IMR-90 (cell line): ENCODE data around the gene FBXL19. TPM values are rescaled to one million over a fixed set of nuclear protein-coding genes. Genes with fewer than 3 reads are reported as not detected.

Experiments used
- ATAC-seq: fragments of 200-7000 bp; cut with Tn5 transposase; 2 replicates; pipeline ENCODE4 v1.9.1; 2020; ENCODE audit warnings: low read depth, mild to moderate bottlenecking, moderate library complexity
- BruUV-seq: library from RNA; stranded (reverse); fragments of 400-500 nt; replicated peaks from 2 replicates; lab custom pipeline; 2021; lab: Mats Ljungman, UMichigan
- CTCF ChIA-PET: fragments of 300-600 bp; formaldehyde crosslinking; extraction: SDS; loops from one replicate; lab custom pipeline; 2021; ENCODE audit warnings: antibody characterized with exemption; lab: Yijun Ruan, JAX
- POLR2A ChIA-PET: fragments of 300-600 bp; sonication (Branson Sonifier 250); formaldehyde crosslinking; loops from one replicate; lab custom pipeline; 2022; ENCODE audit warnings: antibody characterized with exemption; ENCODE audit not compliant: unreplicated experiment; lab: Charles Lee
- DNase-seq: peaks from one replicate; pipeline ENCODE4 v3.0.0; 2013
- H2AFZ ChIP-seq: replicated peaks from 2 replicates; pipeline ENCODE3; 2013; ENCODE audit warnings: low read length, mild to moderate bottlenecking; ENCODE audit not compliant: poor library complexity
- H2AK5ac ChIP-seq: 2 replicates; pipeline ENCODE4 v1.6.1; 2013; ENCODE audit warnings: low read depth, low read length, inconsistent platforms
- H2AK9ac ChIP-seq: replicated peaks from 2 replicates; pipeline ENCODE3; 2013; ENCODE audit warnings: mild to moderate bottlenecking, low read depth, low read length, moderate library complexity; ENCODE audit not compliant: poor library complexity
- H2BK120ac ChIP-seq: 2 replicates; pipeline ENCODE4 v1.6.1; 2013; ENCODE audit warnings: low read depth, low read length, inconsistent platforms
- H2BK15ac ChIP-seq: 3 replicates; pipeline ENCODE4 v1.6.1; 2013; ENCODE audit warnings: low read depth, low read length, inconsistent platforms
- H2BK20ac ChIP-seq: 2 replicates; pipeline ENCODE4 v1.6.1; 2013; ENCODE audit warnings: low read depth, mild to moderate bottlenecking, inconsistent platforms, low read length, moderate library complexity
- H2BK5ac ChIP-seq: 2 replicates; pipeline ENCODE4 v1.6.1; 2013; ENCODE audit warnings: mild to moderate bottlenecking, low read depth, low read length, inconsistent platforms; ENCODE audit not compliant: poor library complexity, severe bottlenecking
- H3K14ac ChIP-seq: replicated peaks from 2 replicates; pipeline ENCODE4 v1.6.1; 2013; ENCODE audit warnings: low read depth, low read length, inconsistent platforms
- H3K18ac ChIP-seq: 2 replicates; pipeline ENCODE4 v1.6.1; 2013; ENCODE audit warnings: low read depth, low read length, control low read depth
- H3K23ac ChIP-seq: 2 replicates; pipeline ENCODE4 v1.6.1; 2013; ENCODE audit warnings: low read depth, low read length, inconsistent platforms
- H3K27ac ChIP-seq: 2 replicates; pipeline ENCODE4 v1.5.1; 2013; ENCODE audit warnings: mild to moderate bottlenecking, control low read depth, low read length; ENCODE audit not compliant: insufficient read depth
- H3K27me3 ChIP-seq: 2 replicates; pipeline ENCODE4 v1.6.1; 2013; ENCODE audit warnings: low read length; ENCODE audit not compliant: control insufficient read depth, insufficient read depth
- H3K36me3 ChIP-seq: 2 replicates; pipeline ENCODE4 v1.6.1; 2013; ENCODE audit warnings: low read length, mixed read lengths; ENCODE audit not compliant: control insufficient read depth, insufficient read depth
- H3K4ac ChIP-seq: 2 replicates; pipeline ENCODE4 v1.6.1; 2013; ENCODE audit warnings: low read depth, low read length, inconsistent platforms
- H3K4me1 ChIP-seq: 2 replicates; pipeline ENCODE4 v1.6.1; 2013; ENCODE audit warnings: low read length, mixed read lengths; ENCODE audit not compliant: control insufficient read depth, insufficient read depth
- H3K4me2 ChIP-seq: 2 replicates; pipeline ENCODE4 v1.6.1; 2013; ENCODE audit warnings: low read depth, mild to moderate bottlenecking, control low read depth, low read length, moderate library complexity
- H3K4me3 ChIP-seq: 2 replicates; pipeline ENCODE4 v1.5.1; 2013; ENCODE audit warnings: low read depth, mild to moderate bottlenecking, control low read depth, low read length, moderate library complexity; ENCODE audit not compliant: insufficient read depth
- H3K56ac ChIP-seq: 2 replicates; pipeline ENCODE4 v1.6.1; 2013; ENCODE audit warnings: low read length, inconsistent platforms; ENCODE audit not compliant: insufficient read depth; ENCODE audit errors: extremely low read depth
- H3K79me1 ChIP-seq, 2 experiments: 2 replicates each; pipeline ENCODE4 v1.6.1; 2013; ENCODE audit warnings: low read length in 2 of 2, inconsistent platforms in 1 of 2, low read depth in 1 of 2
- H3K9ac ChIP-seq: 2 replicates; pipeline ENCODE4 v1.6.1; 2013; ENCODE audit warnings: low read depth, low read length, control low read depth
- H3K9me1 ChIP-seq: 2 replicates; pipeline ENCODE4 v1.6.1; 2013; ENCODE audit warnings: low read length, inconsistent platforms; ENCODE audit not compliant: insufficient read depth
- H3K9me3 ChIP-seq: 2 replicates; pipeline ENCODE4 v1.6.1; 2013; ENCODE audit warnings: low read length; ENCODE audit not compliant: control insufficient read depth, insufficient read depth
- H4K20me1 ChIP-seq: 2 replicates; pipeline ENCODE4 v1.6.1; 2013; ENCODE audit warnings: low read length, inconsistent platforms; ENCODE audit not compliant: insufficient read depth
- H4K5ac ChIP-seq: 2 replicates; pipeline ENCODE4 v1.6.1; 2013; ENCODE audit warnings: mild to moderate bottlenecking, low read depth, low read length, control low read depth
- H4K8ac ChIP-seq, 2 experiments: 2 replicates each; pipeline ENCODE4 v1.6.1; 2013; ENCODE audit warnings: low read depth in 2 of 2, low read length in 2 of 2, control low read depth in 1 of 2, inconsistent platforms in 1 of 2
- H4K91ac ChIP-seq: 2 replicates; pipeline ENCODE4 v1.6.1; 2013; ENCODE audit warnings: low read depth, low read length, inconsistent platforms; ENCODE audit not compliant: insufficient read depth
- BHLHE40 ChIP-seq: fragments of 150-350 bp; IDR thresholded peaks from 2 replicates; pipeline ENCODE4 v1.6.1; 2016; ENCODE audit warnings: mild to moderate bottlenecking, low read depth, low read length
- CEBPB ChIP-seq: IDR thresholded peaks from 2 replicates; pipeline ENCODE4 v1.6.1; 2012; ENCODE audit warnings: low read depth, low read length, improper control_type of control experiment
- CTCF ChIP-seq: conservative IDR thresholded peaks from 2 replicates; pipeline ENCODE4 v1.5.1; 2012; ENCODE audit warnings: mild to moderate bottlenecking, low read depth, low read length, improper control_type of control experiment
- FOS ChIP-seq: fragments of 150-350 bp; IDR thresholded peaks from 2 replicates; pipeline ENCODE4 v1.6.1; 2016; ENCODE audit warnings: low read depth, low read length
- MAFK ChIP-seq: IDR thresholded peaks from 2 replicates; pipeline ENCODE4 v1.6.1; 2012; ENCODE audit warnings: low read depth, low read length, improper control_type of control experiment
- MXI1 ChIP-seq: IDR thresholded peaks from 2 replicates; pipeline ENCODE4 v1.6.1; 2012; ENCODE audit warnings: low read depth, mild to moderate bottlenecking, low read length, moderate library complexity, borderline replicate concordance
- NFE2L2 ChIP-seq: fragments of 150-350 bp; IDR thresholded peaks from 2 replicates; pipeline ENCODE4 v1.6.1; 2016; ENCODE audit warnings: low read depth, mild to moderate bottlenecking, low read length
- POLR2A ChIP-seq: IDR thresholded peaks from 2 replicates; pipeline ENCODE4 v1.6.1; 2012; ENCODE audit warnings: mild to moderate bottlenecking, low read depth, low read length
- RAD21 ChIP-seq: IDR thresholded peaks from 2 replicates; pipeline ENCODE4 v1.6.1; 2012; ENCODE audit warnings: low read length, improper control_type of control experiment
- RCOR1 ChIP-seq: IDR thresholded peaks from 2 replicates; pipeline ENCODE4 v1.6.1; 2012; ENCODE audit warnings: mild to moderate bottlenecking, low read length, improper control_type of control experiment; ENCODE audit not compliant: insufficient replicate concordance
- RFX5 ChIP-seq: IDR thresholded peaks from 2 replicates; pipeline ENCODE4 v1.8.0; 2012; ENCODE audit warnings: low read depth, mild to moderate bottlenecking, low read length, moderate library complexity
- SMC3 ChIP-seq: fragments of 150-350 bp; IDR thresholded peaks from 2 replicates; pipeline ENCODE4 v1.6.1; 2016; ENCODE audit warnings: low read depth, mild to moderate bottlenecking, antibody characterized with exemption, low read length, moderate library complexity
- WGBS, 2 experiments: methylation state at CpG; one replicate each; pipeline versions ENCODE4 v1.1.5 to v1.1.7; 2013; ENCODE audit warnings: missing lambda C conversion rate in 2 of 2; ENCODE audit not compliant: insufficient read length in 1 of 2; ENCODE audit errors: extremely low coverage in 2 of 2; 5-methylcytosine and 5-hydroxymethylcytosine counted together
- dilution Hi-C: fragments of 300-500 bp; cut with HindIII; formaldehyde crosslinking; loops from one replicate; pipeline ENCODE4 v1.14.3; 2018; ENCODE audit warnings: low sequenced_read_pairs; ENCODE audit not compliant: unreplicated experiment
- in situ Hi-C: fragments of 300-500 bp; cut with MboI; formaldehyde crosslinking; loops from 3 replicates; pipeline ENCODE4 v1.14.3; 2019; ENCODE audit warnings: low sequenced_read_pairs, inconsistent platforms, mixed read lengths
- intact Hi-C: fragments of 100-400 bp; cut with micrococcal nuclease; formaldehyde crosslinking; loops from 2 replicates; pipeline ENCODE4 v1.10.0; 2022
- polyA plus RNA-seq, 3 experiments: library from polyadenylated mRNA; depleted of rRNA; stranded (reverse); fragments of >200 nt; gene quantifications; 2 replicates each; pipeline ENCODE4 v1.2.3, GENCODE V29; 2012; ENCODE audit warnings: low replicate concordance in 1 of 3
- total RNA-seq: library from RNA; depleted of rRNA; stranded (reverse); fragments of >200 nt; gene quantifications from 2 replicates; pipeline ENCODE4 v1.2.3, GENCODE V29; 2012
- TF ChIP-seq, protein P1 (sequence below): fragments of 150-350 bp; IDR thresholded peaks from 2 replicates; pipeline ENCODE4 v1.6.1; 2017; ENCODE audit warnings: mild to moderate bottlenecking, antibody characterized with exemption, low read length, low read depth
- TF ChIP-seq, protein P2 (sequence below): fragments of 150-350 bp; IDR thresholded peaks from 2 replicates; pipeline ENCODE4 v1.6.1; 2016; ENCODE audit warnings: low read depth, mild to moderate bottlenecking, low read length, moderate library complexity, borderline replicate concordance

Gene FBXL19
- total and polyA plus RNA-seq, 2 of the 4 experiments (the other 2 are of a cell fraction): 5.0 to 13.8 TPM

DNA sequence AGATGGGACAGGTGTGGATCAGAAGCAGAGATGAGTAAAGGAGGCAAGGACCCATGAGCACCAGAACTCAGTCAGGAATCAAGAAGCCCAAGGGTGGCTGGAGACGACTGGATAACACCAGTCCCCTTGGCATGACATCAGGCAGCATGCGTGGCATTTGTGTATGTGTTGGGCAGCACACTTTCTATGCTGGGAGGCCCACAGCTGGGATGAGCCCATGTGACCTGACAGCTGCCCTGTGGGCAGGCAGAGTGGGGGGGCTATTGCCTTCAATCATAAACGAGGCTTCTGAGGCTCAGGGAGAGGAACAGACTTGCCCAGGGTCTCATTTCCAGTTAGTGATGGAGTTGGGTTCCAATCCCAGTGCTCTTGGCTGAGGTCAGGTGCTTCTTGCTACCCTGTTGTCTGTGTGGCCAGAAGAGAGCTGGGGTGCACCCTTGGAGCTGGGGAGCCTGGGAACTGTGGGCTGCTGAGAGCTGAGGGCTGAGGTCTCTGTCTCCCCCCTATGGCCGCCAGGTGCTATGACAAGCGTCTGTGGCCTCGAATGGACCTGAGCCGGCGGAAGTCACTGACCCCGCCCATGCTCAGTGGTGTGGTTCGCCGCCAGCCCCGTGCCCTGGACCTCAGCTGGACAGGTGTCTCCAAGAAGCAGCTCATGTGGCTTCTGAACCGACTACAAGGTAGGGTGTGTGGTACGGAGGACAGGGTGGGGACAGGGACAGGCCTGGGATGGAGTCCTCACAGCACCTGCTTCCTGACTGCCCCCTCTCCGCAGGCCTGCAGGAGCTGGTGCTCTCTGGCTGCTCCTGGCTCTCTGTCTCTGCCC, 18.4 kb downstream of the FBXL19 start:
- peak overlapping the region; percentile 87 for H2AFZ ChIP-seq
- no peak overlapping the region for H2BK120ac ChIP-seq
- H3K4ac ChIP-seq: no peak overlapping the region; the same call in 1 of the 2 replicates
- TF ChIP-seq, protein P1, sequence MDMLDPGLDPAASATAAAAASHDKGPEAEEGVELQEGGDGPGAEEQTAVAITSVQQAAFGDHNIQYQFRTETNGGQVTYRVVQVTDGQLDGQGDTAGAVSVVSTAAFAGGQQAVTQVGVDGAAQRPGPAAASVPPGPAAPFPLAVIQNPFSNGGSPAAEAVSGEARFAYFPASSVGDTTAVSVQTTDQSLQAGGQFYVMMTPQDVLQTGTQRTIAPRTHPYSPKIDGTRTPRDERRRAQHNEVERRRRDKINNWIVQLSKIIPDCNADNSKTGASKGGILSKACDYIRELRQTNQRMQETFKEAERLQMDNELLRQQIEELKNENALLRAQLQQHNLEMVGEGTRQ: no peak
- TF ChIP-seq SMC3: peak; percentile 46
- no peak for TF ChIP-seq MXI1
- TF ChIP-seq MAFK: no peak
- TF ChIP-seq RFX5: no peak
- TF ChIP-seq, protein P2, sequence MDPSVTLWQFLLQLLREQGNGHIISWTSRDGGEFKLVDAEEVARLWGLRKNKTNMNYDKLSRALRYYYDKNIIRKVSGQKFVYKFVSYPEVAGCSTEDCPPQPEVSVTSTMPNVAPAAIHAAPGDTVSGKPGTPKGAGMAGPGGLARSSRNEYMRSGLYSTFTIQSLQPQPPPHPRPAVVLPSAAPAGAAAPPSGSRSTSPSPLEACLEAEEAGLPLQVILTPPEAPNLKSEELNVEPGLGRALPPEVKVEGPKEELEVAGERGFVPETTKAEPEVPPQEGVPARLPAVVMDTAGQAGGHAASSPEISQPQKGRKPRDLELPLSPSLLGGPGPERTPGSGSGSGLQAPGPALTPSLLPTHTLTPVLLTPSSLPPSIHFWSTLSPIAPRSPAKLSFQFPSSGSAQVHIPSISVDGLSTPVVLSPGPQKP: no peak
- no peak for TF ChIP-seq RCOR1
- TF ChIP-seq NFE2L2: no peak
- peak; percentile 80 for TF ChIP-seq CTCF
- peak; percentile 74 for TF ChIP-seq RAD21
- no peak for TF ChIP-seq BHLHE40
- TF ChIP-seq POLR2A: no peak
- no peak for TF ChIP-seq FOS
- TF ChIP-seq CEBPB: no peak

More for the DNA sequence above, 18.4 kb downstream of the FBXL19 start:
- Histone ChIP-seq H3K23ac (no peak overlapping the region), H3K9me3 (no peaks in the 10 kb centered on the region), H3K9ac (no peak overlapping the region), H3K4me1 (peaks cover 6% of the 10 kb centered on the region), H4K20me1 (peaks cover 9% of the 10 kb centered on the region), H3K36me3 (peaks cover 41% of the 10 kb centered on the region), H3K9me1 (no peaks in the 10 kb centered on the region), H3K4me3 (no peak overlapping the region), H4K8ac (peak overlapping the region in 1 of 2 experiments; percentile 66; a peak in 1 of 4 replicates), H2BK5ac (no peak overlapping the region), H4K5ac (no peak overlapping the region), H2AK9ac (peak overlapping the region; percentile 87), H3K4me2 (no peak overlapping the region), H4K91ac (no peak overlapping the region), H2BK20ac (no peak overlapping the region), H3K79me1 (peaks cover 31 to 38% of the 10 kb centered on the region in 2 experiments), H2BK15ac (no peak overlapping the region), H3K27me3 (no peaks in the 10 kb centered on the region), H3K56ac (no peak overlapping the region), H3K18ac (no peak overlapping the region), H3K27ac (no peak overlapping the region), H3K14ac (no peak overlapping the region), H2AK5ac (peak overlapping the region; percentile 92; the same call in 1 of the 2 replicates)
- ATAC-seq (peak; percentile 96), DNase-seq (peak; percentile 58)
- no TSS peak for BruUV-seq
- CTCF ChIA-PET: interaction anchor here (0.6 to 2.0 kb wide), 5 partner anchors 10 to 29 kb away, joined by 3 to 4 read pairs (median 3); partner anchors contain the start of gene FBXL19
- POLR2A ChIA-PET: no interaction called here
- intact Hi-C loops: no loop called here
- in situ Hi-C loops: no loop called here
- dilution Hi-C loops: no loop called here
- 16% methylated on average over 8 of the region's 15 CpGs; no CpG with 5 or more reads in 1 of the 2 experiments for WGBS, 2 experiments
